Measurements from ENCODE around the gene HIGD1B. TPM values are rescaled to one million over a fixed set of nuclear protein-coding genes. Genes with fewer than 3 reads are reported as not detected.

The HIGD1B gene
- total RNA-seq, 2 experiments from 2014 or later = not detected

Small RNA genes lying within 50 kb of the gene (small RNA-seq; reads per million reads assigned to genes)
- gene RN7SL405P = not detected

Other genes starting within 250 kb of the HIGD1B start
- gene MEIOC, start 191.4 kb upstream of the HIGD1B start, total RNA-seq (2014; rRNA removed; shearing (Covaris generic)) = 0.03 and 0.41 TPM in 2 replicates
- 5.1 and 5.5 TPM in 2 replicates for gene MEIOC, start 191.4 kb upstream of the HIGD1B start, total RNA-seq (2022)
- 33.2 and 42.4 TPM in 2 replicates for gene CCDC43, start 158.1 kb upstream of the HIGD1B start, total RNA-seq (2014; rRNA removed; shearing (Covaris generic))
- gene CCDC43, start 158.1 kb upstream of the HIGD1B start, total RNA-seq (2022) = 30.3 and 35.6 TPM in 2 replicates
- 18.1 and 24.3 TPM in 2 replicates for gene DBF4B, start 139.2 kb upstream of the HIGD1B start, total RNA-seq (2014; rRNA removed; shearing (Covaris generic))
- 45.8 and 49.2 TPM in 2 replicates for gene DBF4B, start 139.2 kb upstream of the HIGD1B start, total RNA-seq (2022)
- 2.1 and 3.3 TPM in 2 replicates for gene ADAM11, start 88.9 kb upstream of the HIGD1B start, total RNA-seq (2014; rRNA removed; shearing (Covaris generic))
- gene ADAM11, start 88.9 kb upstream of the HIGD1B start, total RNA-seq (2022) = 1.1 and 1.4 TPM in 2 replicates
- gene GJC1, start 17.6 kb upstream of the HIGD1B start, total RNA-seq (2014; rRNA removed; shearing (Covaris generic)) = 14.2 and 21.1 TPM in 2 replicates
- 19.5 and 20.6 TPM in 2 replicates for gene GJC1, start 17.6 kb upstream of the HIGD1B start, total RNA-seq (2022)
- gene EFTUD2, start 51.6 kb downstream of the HIGD1B start, total RNA-seq (2014; rRNA removed; shearing (Covaris generic)) = 73.5 and 91.4 TPM in 2 replicates
- 133 and 148 TPM in 2 replicates for gene EFTUD2, start 51.6 kb downstream of the HIGD1B start, total RNA-seq (2022)
- gene GFAP, start 67.6 kb downstream of the HIGD1B start, total RNA-seq (2014; rRNA removed; shearing (Covaris generic)) = 0.51 TPM in 1 of 2 replicates, not detected in the other
- not detected in 2 replicates for gene GFAP, start 67.6 kb downstream of the HIGD1B start, total RNA-seq (2022)
- gene KIF18B, start 99.9 kb downstream of the HIGD1B start, total RNA-seq (2014; rRNA removed; shearing (Covaris generic)) = 33.4 and 42.2 TPM in 2 replicates
- gene KIF18B, start 99.9 kb downstream of the HIGD1B start, total RNA-seq (2022) = 126 and 146 TPM in 2 replicates
- not detected in 2 replicates for gene C1QL1, start 120.4 kb downstream of the HIGD1B start, total RNA-seq (2014; rRNA removed; shearing (Covaris generic))
- gene C1QL1, start 120.4 kb downstream of the HIGD1B start, total RNA-seq (2022) = not detected in 2 replicates
- 40.8 and 53.1 TPM in 2 replicates for gene DCAKD, start 203.7 kb downstream of the HIGD1B start, total RNA-seq (2014; rRNA removed; shearing (Covaris generic))
- gene DCAKD, start 203.7 kb downstream of the HIGD1B start, total RNA-seq (2022) = 45.6 and 48.9 TPM in 2 replicates
- gene NMT1, start 213.4 kb downstream of the HIGD1B start, total RNA-seq (2014; rRNA removed; shearing (Covaris generic)) = 65.7 and 82.3 TPM in 2 replicates
- gene NMT1, start 213.4 kb downstream of the HIGD1B start, total RNA-seq (2022) = 126 and 134 TPM in 2 replicates

Measured in OCI-LY7 (cell line).